ENCODE measurements around the gene MICU1.
"Not testable (repeated sequence)": the region's sequence is repeated elsewhere in the genome, so short reads cannot be mapped to it uniquely, and the experiment has no call there.

The MICU1 gene

GRCh38 chr10:72499701-72500100, 126.2 kb downstream of the MICU1 start:
- DNase-seq, result no peak

- no peak for DNase-seq
These were observed 134.9 kb downstream of the MICU1 start for GRCh38 chr10:72490951-72491350.

- no peak for DNase-seq
These were observed 138.4 kb downstream of the MICU1 start for GRCh38 chr10:72487521-72487920.

- no peak for DNase-seq
These were observed 138.8 kb downstream of the MICU1 start for GRCh38 chr10:72487116-72487515.

- DNase-seq, result no peak
These were observed 140.2 kb downstream of the MICU1 start for GRCh38 chr10:72485701-72486100.

GRCh38 chr10:72484521-72484920, 141.4 kb downstream of the MICU1 start:
- DNase-seq, result no peak

- DNase-seq, result no peak
These were observed 142.4 kb downstream of the MICU1 start for GRCh38 chr10:72483471-72483870.

GRCh38 chr10:72480861-72481260, 145.0 kb downstream of the MICU1 start:
- DNase-seq, result no peak

GRCh38 chr10:72477463-72477862, 148.4 kb downstream of the MICU1 start:
- DNase-seq, result no peak

- no peak for DNase-seq
These were observed 153.6 kb downstream of the MICU1 start for GRCh38 chr10:72472306-72472705.

- DNase-seq, result no peak
These were observed 155.2 kb downstream of the MICU1 start for GRCh38 chr10:72470666-72471065.

- DNase-seq, result not testable (repeated sequence)
These were observed 158.8 kb downstream of the MICU1 start for GRCh38 chr10:72467064-72467463.

GRCh38 chr10:72466018-72466417, 159.9 kb downstream of the MICU1 start:
- no peak for DNase-seq

- DNase-seq, result no peak
These were observed 161.4 kb downstream of the MICU1 start for GRCh38 chr10:72464438-72464837.

GRCh38 chr10:72462261-72462660, 163.6 kb downstream of the MICU1 start:
- DNase-seq, result no peak

GRCh38 chr10:72461085-72461484, 164.8 kb downstream of the MICU1 start:
- no peak for DNase-seq

GRCh38 chr10:72460284-72460876, 165.5 kb downstream of the MICU1 start:
- no peak for DNase-seq

- DNase-seq, result peak; percentile 53
These were observed 166.6 kb downstream of the MICU1 start for GRCh38 chr10:72459301-72459700.

- DNase-seq, result peak; percentile 61
These were observed 169.8 kb downstream of the MICU1 start for GRCh38 chr10:72455889-72456595.

GRCh38 chr10:72449941-72450441, 175.9 kb downstream of the MICU1 start:
- DNase-seq, result no peak

- no peak for DNase-seq
These were observed 180.0 kb downstream of the MICU1 start for GRCh38 chr10:72445851-72446250.

GRCh38 chr10:72442969-72443368, 182.9 kb downstream of the MICU1 start:
- DNase-seq, result not testable (repeated sequence)

GRCh38 chr10:72435570-72435969, 190.3 kb downstream of the MICU1 start:
- no peak for DNase-seq

- DNase-seq, result not testable (repeated sequence)
These were observed 194.9 kb downstream of the MICU1 start for GRCh38 chr10:72430936-72431335.

- no peak for DNase-seq
These were observed 195.9 kb downstream of the MICU1 start for GRCh38 chr10:72429931-72430330.

All from OCI-M1 (cell line).